H1 (cell line): Measurements from ENCODE around the gene FADS2. TPM values are rescaled to one million over a fixed set of nuclear protein-coding genes. Genes with fewer than 3 reads are reported as not detected.

ENCODE experiments used
- CTCF ChIA-PET: fragments of 300-600 bp; sonication (Branson Sonifier 250); formaldehyde crosslinking; loops from one replicate; lab custom pipeline; 2021; ENCODE audit not compliant: partially characterized antibody; lab: Charles Lee
- POLR2A ChIA-PET: fragments of 300-600 bp; sonication (Branson Sonifier 250); formaldehyde crosslinking; loops from one replicate; lab custom pipeline; 2021; ENCODE audit warnings: inconsistent platforms; ENCODE audit not compliant: partially characterized antibody; lab: Charles Lee
- DNase-seq, 2 experiments: peaks; one replicate each; pipeline versions ENCODE4 v3.0.0 to v3.0.0-alpha.2; 2010 to 2022; ENCODE audit warnings: low spot score in 2 of 2, low read depth in 1 of 2, mixed read lengths in 1 of 2
- FAIRE-seq: peaks from 2 replicates; lab custom pipeline; 2011; peaks lifted over from hg19 to GRCh38; lab: Jason Lieb, UNC
- H2AFZ ChIP-seq: 2 replicates; pipeline ENCODE4 v1.8.1; 2012; ENCODE audit warnings: low read length, inconsistent platforms
- H2AK5ac ChIP-seq: 2 replicates; pipeline ENCODE4 v1.6.1; 2013; ENCODE audit warnings: low read depth, low read length
- H2BK120ac ChIP-seq: replicated peaks from 2 replicates; pipeline ENCODE3; 2013; ENCODE audit warnings: low read depth, low read length, inconsistent platforms
- H2BK12ac ChIP-seq: 2 replicates; pipeline ENCODE4 v1.6.1; 2013; ENCODE audit warnings: low read depth, low read length
- H2BK15ac ChIP-seq: 2 replicates; pipeline ENCODE4 v1.6.1; 2013; ENCODE audit warnings: low read length
- H2BK20ac ChIP-seq: 2 replicates; pipeline ENCODE4 v1.6.1; 2013; ENCODE audit warnings: low read length
- H2BK5ac ChIP-seq: 2 replicates; pipeline ENCODE4 v1.6.1; 2013; ENCODE audit warnings: low read depth, low read length
- H3K14ac ChIP-seq: 2 replicates; pipeline ENCODE4 v1.6.1; 2013; ENCODE audit warnings: inconsistent platforms; ENCODE audit not compliant: insufficient read length
- H3K18ac ChIP-seq: 2 replicates; pipeline ENCODE4 v1.6.1; 2013; ENCODE audit warnings: low read length; ENCODE audit errors: extremely low read depth
- H3K23ac ChIP-seq: 2 replicates; pipeline ENCODE4 v1.6.1; 2013; ENCODE audit warnings: inconsistent platforms; ENCODE audit not compliant: insufficient read length
- H3K23me2 ChIP-seq: 2 replicates; pipeline ENCODE4 v1.6.1; 2013; ENCODE audit warnings: low read depth, low read length
- H3K27ac ChIP-seq: 2 replicates; pipeline ENCODE4 v1.6.1; 2011; ENCODE audit warnings: low read depth, low read length, inconsistent platforms
- H3K27me3 ChIP-seq, 4 experiments: replicated peaks in 1 of 4; 1 replicate in 1 of 4; 2 replicates in 3 of 4; pipeline versions ENCODE4 v1.6.1 to v1.8.1; 2011 to 2013; ENCODE audit warnings: low read length in 3 of 4, mild to moderate bottlenecking in 3 of 4, inconsistent platforms in 2 of 4, mixed read lengths in 2 of 4, moderate library complexity in 1 of 4; ENCODE audit not compliant: control insufficient read depth in 3 of 4, insufficient read depth in 3 of 4; ENCODE audit errors: extremely low read depth in 1 of 4
- H3K36me3 ChIP-seq, 4 experiments: 2 replicates each; pipeline versions ENCODE4 v1.6.1 to v1.8.1; 2011 to 2013; ENCODE audit warnings: mild to moderate bottlenecking in 4 of 4, low read length in 3 of 4, moderate library complexity in 2 of 4, control low read depth in 1 of 4, inconsistent platforms in 1 of 4; ENCODE audit not compliant: insufficient read depth in 4 of 4, control insufficient read depth in 2 of 4
- H3K4ac ChIP-seq: replicated peaks from 2 replicates; pipeline ENCODE3; 2013; ENCODE audit warnings: low read length, low read depth, mixed read lengths, inconsistent platforms; ENCODE audit not compliant: insufficient read length
- H3K4me1 ChIP-seq, 4 experiments: replicated peaks in 1 of 4; 1 replicate in 1 of 4; 2 replicates in 3 of 4; pipeline versions ENCODE4 v1.6.1 to v1.8.1; 2011 to 2013; ENCODE audit warnings: low read length in 3 of 4, inconsistent platforms in 2 of 4, mixed read lengths in 1 of 4; ENCODE audit not compliant: insufficient read depth in 4 of 4, control insufficient read depth in 3 of 4
- H3K4me2 ChIP-seq, 2 experiments: 2 replicates each; pipeline versions ENCODE4 v1.6.1 to v1.8.1; 2011 to 2013; ENCODE audit warnings: low read depth in 2 of 2, low read length in 2 of 2, control low read depth in 1 of 2, inconsistent platforms in 1 of 2, mild to moderate bottlenecking in 1 of 2; ENCODE audit not compliant: insufficient read depth in 1 of 2
- H3K4me3 ChIP-seq, 4 experiments: fragments of 200-600, 300-600 bp in 1 of 4; sonication (generic), shearing (Covaris generic), sonication (Bioruptor Twin) in 1 of 4; 2 replicates each; pipeline versions ENCODE4 v1.5.1 to v1.8.1; 2011 to 2016; ENCODE audit warnings: low read length in 4 of 4, low read depth in 3 of 4, control low read depth in 2 of 4, inconsistent platforms in 2 of 4, mild to moderate bottlenecking in 2 of 4, mixed read lengths in 1 of 4, moderate library complexity in 1 of 4; ENCODE audit not compliant: insufficient read depth in 2 of 4; ENCODE audit errors: extremely low read depth in 1 of 4
- H3K56ac ChIP-seq: replicated peaks from 2 replicates; pipeline ENCODE3; 2013; ENCODE audit warnings: low read depth, mild to moderate bottlenecking, mixed read lengths, low read length, inconsistent platforms; ENCODE audit not compliant: insufficient read length
- H3K79me1 ChIP-seq: 2 replicates; pipeline ENCODE4 v1.6.1; 2013; ENCODE audit warnings: low read depth, low read length, control low read depth
- H3K79me2 ChIP-seq, 2 experiments: 2 replicates each; pipeline versions ENCODE4 v1.6.1 to v1.8.1; 2012 to 2013; ENCODE audit warnings: low read length in 2 of 2, mild to moderate bottlenecking in 2 of 2, inconsistent platforms in 1 of 2; ENCODE audit not compliant: insufficient read depth in 2 of 2, control insufficient read depth in 1 of 2
- H3K9ac ChIP-seq, 4 experiments: replicated peaks in 1 of 4; 1 replicate in 1 of 4; 2 replicates in 3 of 4; pipeline versions ENCODE4 v1.6.1 to v1.8.1; 2011 to 2013; ENCODE audit warnings: low read depth in 3 of 4, low read length in 3 of 4, control low read depth in 2 of 4, mild to moderate bottlenecking in 2 of 4, moderate library complexity in 2 of 4, inconsistent platforms in 1 of 4; ENCODE audit errors: extremely low read depth in 1 of 4
- H3K9me3 ChIP-seq, 2 experiments: 2 replicates each; pipeline versions ENCODE4 v1.6.1 to v1.8.1; 2012 to 2013; ENCODE audit warnings: mild to moderate bottlenecking in 2 of 2, moderate library complexity in 2 of 2, control low read depth in 1 of 2, inconsistent platforms in 1 of 2, low read depth in 1 of 2, low read length in 1 of 2, mixed read lengths in 1 of 2; ENCODE audit not compliant: insufficient read depth in 2 of 2
- H4K20me1 ChIP-seq, 2 experiments: replicated peaks in 1 of 2; 2 replicates each; pipeline versions ENCODE3 to v1.8.1; 2011 to 2013; ENCODE audit warnings: inconsistent platforms in 2 of 2, low read length in 2 of 2, mild to moderate bottlenecking in 1 of 2; ENCODE audit not compliant: insufficient read depth in 2 of 2, control insufficient read depth in 1 of 2
- H4K5ac ChIP-seq: 2 replicates; pipeline ENCODE4 v1.6.1; 2013; ENCODE audit warnings: low read length, low read depth, mixed read lengths, inconsistent platforms; ENCODE audit not compliant: insufficient read length
- H4K8ac ChIP-seq: 2 replicates; pipeline ENCODE4 v1.8.0; 2013; ENCODE audit warnings: mild to moderate bottlenecking, moderate library complexity, low read length, inconsistent platforms; ENCODE audit not compliant: insufficient read depth; ENCODE audit errors: extremely low read depth
- H4K91ac ChIP-seq: replicated peaks from 2 replicates; pipeline ENCODE3; 2013; ENCODE audit warnings: low read length, mixed read lengths, inconsistent platforms; ENCODE audit not compliant: insufficient read length
- POLR2AphosphoS5 ChIP-seq: IDR thresholded peaks from 2 replicates; pipeline ENCODE4 v1.6.1; 2011; ENCODE audit warnings: low read depth, low read length
- SP1 ChIP-seq: IDR thresholded peaks from 2 replicates; pipeline ENCODE4 v1.6.1; 2011; ENCODE audit warnings: low read depth, low read length
- TAF1 ChIP-seq: IDR thresholded peaks from 2 replicates; pipeline ENCODE4 v1.6.1; 2011; ENCODE audit warnings: mild to moderate bottlenecking, low read depth, low read length
- TAF7 ChIP-seq: optimal IDR thresholded peaks from 2 replicates; pipeline ENCODE3; 2011; ENCODE audit warnings: low read depth, mild to moderate bottlenecking, inconsistent platforms, low read length, moderate library complexity, borderline replicate concordance
- TCF12 ChIP-seq: IDR thresholded peaks from 2 replicates; pipeline ENCODE4 v1.6.1; 2011; ENCODE audit warnings: low read depth, mild to moderate bottlenecking, low read length
- WGBS, 2 experiments: shearing (Covaris generic) in 1 of 2; methylation state at CpG; one replicate each; pipeline versions ENCODE4 v1.1.6 to v1.1.7; 2013 to 2015; ENCODE audit warnings: low lambda C conversion rate in 2 of 2, mixed read lengths in 2 of 2, inconsistent platforms in 1 of 2, low coverage in 1 of 2, missing lambda C conversion rate in 1 of 2; ENCODE audit not compliant: insufficient replicate concordance in 2 of 2, insufficient coverage in 1 of 2, insufficient read length in 1 of 2; ENCODE audit errors: extremely low coverage in 1 of 2, missing lambda C conversion rate in 1 of 2; 5-methylcytosine and 5-hydroxymethylcytosine counted together
- polyA plus RNA-seq, 7 experiments: library from polyadenylated mRNA; depleted of rRNA in 3 of 7; stranded (reverse) in 5 of 7; unstranded in 2 of 7; fragments of >200 nt in 5 of 7; fragments of 200-250 nt in 2 of 7; gene quantifications; 1 replicate in 5 of 7; 2 replicates in 1 of 7; 4 replicates in 1 of 7; pipeline versions ENCODE4 v1.2.1 to v1.2.3, GENCODE V29; 2011 to 2013; ENCODE audit warnings: missing spikeins in 2 of 7, mixed read lengths in 2 of 7
- total RNA-seq: library from RNA; stranded (reverse); fragmentation: NEBNext Ultra II Directional; extraction: Animal tissue kit (Norgen Biotek cat#: 25700); gene quantifications from 2 replicates; pipeline ENCODE4 v1.2.1, GENCODE V29; 2021

FADS2 gene
- total and polyA plus RNA-seq, 2 of the 8 experiments (the other 6 are each of a cell fraction or from before 2014, with no cell fraction given): 499 to 701 TPM

DNA sequence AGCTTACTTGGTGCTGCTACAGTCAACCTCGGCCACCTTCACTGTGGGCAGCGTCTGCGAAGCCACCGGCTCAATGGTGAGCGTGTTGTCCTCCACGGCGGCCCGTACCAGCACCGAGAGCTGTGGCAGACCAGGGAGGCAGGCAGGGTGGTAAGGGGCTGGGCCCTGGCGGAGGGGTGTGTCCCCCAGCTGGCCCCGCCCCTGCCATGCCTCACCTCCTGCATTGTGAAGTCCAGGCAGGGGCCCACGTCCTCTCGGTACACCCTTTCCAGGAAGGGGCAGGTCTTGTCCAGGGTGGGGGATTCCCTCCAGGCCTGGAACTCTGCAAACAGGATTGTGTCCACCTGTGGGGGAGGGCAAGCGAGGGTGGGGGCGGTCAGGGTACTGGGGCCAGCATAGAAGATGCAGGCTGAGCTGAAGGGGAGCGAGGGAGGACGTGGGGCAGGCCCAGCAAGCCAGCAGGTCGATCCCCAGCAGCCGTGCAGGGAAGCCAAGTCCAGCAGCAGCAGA lies 76.5 kb downstream of the FADS2 start:
- FAIRE-seq (no peak), DNase-seq (peak in 1 of 2 experiments; percentile 90)
- peak overlapping the region; percentile 97 for H3K4ac ChIP-seq
- H3K23ac ChIP-seq: no peak overlapping the region
- peak overlapping the region in 2 of 4 experiments; percentile 26 to 51; a peak in 4 of 8 replicates for H3K4me3 ChIP-seq
- no peaks in the 10 kb centered on the region for H3K79me2 ChIP-seq
- H3K27ac ChIP-seq: no peak overlapping the region
- peak overlapping the region; percentile 86; the same call in 1 of the 2 replicates for H2BK5ac ChIP-seq
- no peak overlapping the region for H2BK20ac ChIP-seq
- no peaks in the 10 kb centered on the region for H3K79me1 ChIP-seq
- peak overlapping the region; percentile 72 for H3K18ac ChIP-seq
- H2AK5ac ChIP-seq: no peak overlapping the region
- no peak overlapping the region for H2BK12ac ChIP-seq
- H3K23me2 ChIP-seq: no peaks in the 10 kb centered on the region
- H4K8ac ChIP-seq: peak overlapping the region; percentile 87
- peak overlapping the region; percentile 73; the same call in 1 of the 2 replicates for H2BK15ac ChIP-seq
- TF ChIP-seq TCF12: no peak
- 0 out of 2 replicates have a peak, but pooled peaks have one; percentile 22 for TF ChIP-seq SP1
- no peak for TF ChIP-seq TAF7
- TF ChIP-seq POLR2AphosphoS5: peak; percentile 31; the same call in 1 of the 2 replicates
- 0 out of 2 replicates have a peak, but pooled peaks have one; percentile 33 for TF ChIP-seq TAF1
- H4K91ac ChIP-seq: peak overlapping the region; percentile 97
- peaks cover 0 to 31% (median 19%) of the 10 kb centered on the region in 4 experiments; a peak in 6 of 7 replicates for H3K4me1 ChIP-seq
- ChIA-PET POLR2A (interaction anchor here (0.7 to 15.5 kb wide), 9 partner anchors 12 to 107 kb away, joined by 3 to 137 read pairs (median 4); partner anchors contain the start of genes BEST1, FADS3 and FTH1), CTCF (interaction anchor here (0.6 to 23.2 kb wide), 20 partner anchors 8 to 316 kb away, joined by 3 to 658 read pairs (median 8); partner anchors contain the start of genes BEST1 and RAB3IL1)
- H3K9me3 ChIP-seq: no peaks in the 10 kb centered on the region
- H3K56ac ChIP-seq: no peak overlapping the region
- H4K20me1 ChIP-seq: no peaks in the 10 kb centered on the region
- WGBS, 2 experiments: 30% methylated on average over 17 of the region's 19 CpGs; no CpG with 5 or more reads in 1 of the 2 experiments
- H2AFZ ChIP-seq: peak overlapping the region; percentile 98
- H4K5ac ChIP-seq: peak overlapping the region; percentile 4
- H3K9ac ChIP-seq: peak overlapping the region in 1 of 4 experiments; percentile 39; a peak in 2 of 7 replicates
- no peak overlapping the region for H3K14ac ChIP-seq
- peak overlapping the region; percentile 27 to 77; a peak in 3 of 4 replicates for H3K4me2 ChIP-seq
- no peak overlapping the region for H2BK120ac ChIP-seq
- no peaks in the 10 kb centered on the region for H3K36me3 ChIP-seq
- no peaks in the 10 kb centered on the region for H3K27me3 ChIP-seq
